ENCODE data around the gene SEC14L5. TPM values are rescaled to one million over a fixed set of nuclear protein-coding genes. Genes with fewer than 3 reads are reported as not detected.

Gene SEC14L5
- polyA plus RNA-seq, 3 donors: 0.03 TPM; not detected in 2

GRCh38 chr16:4991754-4992153 is 33.6 kb downstream of the SEC14L5 start:
- Histone ChIP-seq H4K20me1 (ENCODE audit: insufficient read depth, low read length) (no peaks in the 10 kb centered on the region), H2AFZ (ENCODE audit: insufficient read depth, low read depth, low read length, poor library complexity, severe bottlenecking) (no peak overlapping the region), H3K36me3 (replicated peaks in 1 of 2; ENCODE audit: control insufficient read depth in 1 of 2, insufficient read depth in 2 of 2, low read length in 2 of 2) (no peaks in the 10 kb centered on the region), H3K27ac (ENCODE audit: low read depth in 1 of 2, low read length in 2 of 2) (no peak overlapping the region), H3K4me2 (replicated peaks; ENCODE audit: extremely low read depth, low read length, poor library complexity, severe bottlenecking) (no peak overlapping the region), H3K9me3 (replicated peaks in 1 of 2; ENCODE audit: control insufficient read depth in 1 of 2, insufficient read depth in 1 of 2, low read length in 2 of 2) (peaks cover 0 to 5% of the 10 kb centered on the region in 2 donors), H3K79me2 (ENCODE audit: insufficient read depth, low read length) (no peaks in the 10 kb centered on the region), H3K4me3 (replicated peaks in 1 of 3; ENCODE audit: low read depth in 2 of 3, low read length in 3 of 3) (no peak overlapping the region), H3K9ac (ENCODE audit: insufficient read depth, low read length, poor library complexity, severe bottlenecking) (no peak overlapping the region), H3K27me3 (ENCODE audit: control insufficient read depth in 2 of 2, insufficient read depth in 2 of 2, low read length in 2 of 2) (peaks cover 19 to 30% of the 10 kb centered on the region in 2 donors), H3K4me1 (ENCODE audit: control insufficient read depth in 1 of 2, insufficient read depth in 2 of 2, low read length in 2 of 2) (no peaks in the 10 kb centered on the region)
- Mint-ChIP-seq H3K9me3 (peaks cover 0 to 14% (median 3%) of the 10 kb centered on the region in 7 donors), H3K27me3 (ENCODE audit: low read depth in 3 of 3) (peaks cover 31 to 45% (median 39%) of the 10 kb centered on the region in 3 donors), H3K27ac (no peak overlapping the region), H3K4me1 (peaks cover 3% of the 10 kb centered on the region), H3K4me3 (no peak overlapping the region), H3K36me3 (no peaks in the 10 kb centered on the region)
- no peak for TF ChIP-seq CTCF (IDR thresholded peaks at IDR 0.05)
- DNase-seq: no peak
- WGBS (ENCODE audit: insufficient coverage): 86% methylated on average over 12 of the region's 14 CpGs
- intact Hi-C loops (cut with micrococcal nuclease): no loop called here

GRCh38 chr16:4994719-4995434 is 36.7 kb downstream of the SEC14L5 start:
- Mint-ChIP-seq H3K4me3 (peak overlapping the region in 1 of 2 donors; percentile 28), H3K4me1 (no peaks in the 10 kb centered on the region), H3K9me3 (peaks cover 0 to 2% (median 0%) of the 10 kb centered on the region in 7 donors), H3K27ac (no peak overlapping the region), H3K36me3 (no peaks in the 10 kb centered on the region), H3K27me3 (ENCODE audit: low read depth in 3 of 3) (peaks cover 9 to 19% (median 15%) of the 10 kb centered on the region in 3 donors)
- Histone ChIP-seq H3K4me1 (ENCODE audit: control insufficient read depth in 1 of 2, insufficient read depth in 2 of 2, low read length in 2 of 2) (no peaks in the 10 kb centered on the region), H3K36me3 (replicated peaks in 1 of 2; ENCODE audit: control insufficient read depth in 1 of 2, insufficient read depth in 2 of 2, low read length in 2 of 2) (no peaks in the 10 kb centered on the region), H3K27me3 (ENCODE audit: control insufficient read depth in 2 of 2, insufficient read depth in 2 of 2, low read length in 2 of 2) (no peaks in the 10 kb centered on the region), H3K79me2 (ENCODE audit: insufficient read depth, low read length) (no peaks in the 10 kb centered on the region), H3K4me2 (replicated peaks; ENCODE audit: extremely low read depth, low read length, poor library complexity, severe bottlenecking) (no peak overlapping the region), H2AFZ (ENCODE audit: insufficient read depth, low read depth, low read length, poor library complexity, severe bottlenecking) (no peak overlapping the region), H3K27ac (ENCODE audit: low read depth in 1 of 2, low read length in 2 of 2) (no peak overlapping the region), H3K9me3 (replicated peaks in 1 of 2; ENCODE audit: control insufficient read depth in 1 of 2, insufficient read depth in 1 of 2, low read length in 2 of 2) (no peaks in the 10 kb centered on the region), H4K20me1 (ENCODE audit: insufficient read depth, low read length) (no peaks in the 10 kb centered on the region), H3K9ac (ENCODE audit: insufficient read depth, low read length, poor library complexity, severe bottlenecking) (no peak overlapping the region), H3K4me3 (replicated peaks in 1 of 3; ENCODE audit: low read depth in 2 of 3, low read length in 3 of 3) (no peak overlapping the region)
- TF ChIP-seq CTCF (IDR thresholded peaks at IDR 0.05): no peak
- 79% methylated on average over 15 of the region's 18 CpGs for WGBS (ENCODE audit: insufficient coverage)
- no peak for DNase-seq
- intact Hi-C loops (cut with micrococcal nuclease): no loop called here

Data from CD14-positive monocyte (primary cell).